GM12801 (cell line): Measurements from ENCODE around the gene SLC22A23.

Experiments
- CTCF ChIP-seq: IDR thresholded peaks from one replicate; pipeline ENCODE4 v1.5.1; 2011; ENCODE audit warnings: control low read depth; ENCODE audit not compliant: insufficient read length; ENCODE audit errors: extremely low read depth

The SLC22A23 gene

DNA sequence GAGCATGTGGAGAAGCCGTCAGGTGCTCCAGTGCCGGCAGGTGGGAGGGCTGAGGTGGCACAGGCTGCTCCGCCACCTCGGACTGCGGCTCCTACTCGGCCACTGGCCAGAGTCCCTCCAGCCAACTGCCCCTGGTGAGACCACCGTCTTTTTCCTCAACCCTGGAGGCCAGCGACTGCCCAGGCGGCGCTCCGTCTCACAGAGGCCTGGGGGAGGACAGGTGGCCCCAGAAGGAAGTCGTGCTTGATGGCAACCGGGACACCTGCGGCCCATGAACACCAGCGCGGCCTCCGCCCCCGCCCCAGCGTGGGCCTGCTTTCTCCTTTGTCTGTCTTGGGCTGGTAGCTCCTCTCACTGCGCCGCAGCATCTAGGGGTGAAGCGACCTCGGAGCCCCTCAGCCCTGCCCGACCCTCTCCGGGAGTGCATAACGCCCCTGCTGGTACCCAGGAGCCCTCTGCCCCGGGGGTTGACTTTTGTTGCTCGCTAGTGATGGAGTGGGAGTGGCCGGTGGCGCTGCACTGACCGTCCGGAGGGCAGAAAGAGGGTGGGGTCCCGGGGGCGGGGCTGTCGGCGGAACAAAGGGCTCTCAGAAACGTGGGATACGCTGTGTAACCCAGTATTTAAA, 228.7 kb downstream of the SLC22A23 start:
- TF ChIP-seq CTCF: no peak

- TF ChIP-seq CTCF: no peak
These were observed 229.3 kb downstream of the SLC22A23 start, which contains the start of gene TUBB2B for GRCh38 chr6:3227363-3228045. TUBB2B (minus strand) TSS chr6:3227653; CDS start chr6:3227543, 110 bp downstream.

- TF ChIP-seq CTCF: no peak
These were observed 230.1 kb downstream of the SLC22A23 start for GRCh38 chr6:3226481-3227362.

- no peak for TF ChIP-seq CTCF
These were observed 230.8 kb downstream of the SLC22A23 start for GRCh38 chr6:3226042-3226441.

DNA sequence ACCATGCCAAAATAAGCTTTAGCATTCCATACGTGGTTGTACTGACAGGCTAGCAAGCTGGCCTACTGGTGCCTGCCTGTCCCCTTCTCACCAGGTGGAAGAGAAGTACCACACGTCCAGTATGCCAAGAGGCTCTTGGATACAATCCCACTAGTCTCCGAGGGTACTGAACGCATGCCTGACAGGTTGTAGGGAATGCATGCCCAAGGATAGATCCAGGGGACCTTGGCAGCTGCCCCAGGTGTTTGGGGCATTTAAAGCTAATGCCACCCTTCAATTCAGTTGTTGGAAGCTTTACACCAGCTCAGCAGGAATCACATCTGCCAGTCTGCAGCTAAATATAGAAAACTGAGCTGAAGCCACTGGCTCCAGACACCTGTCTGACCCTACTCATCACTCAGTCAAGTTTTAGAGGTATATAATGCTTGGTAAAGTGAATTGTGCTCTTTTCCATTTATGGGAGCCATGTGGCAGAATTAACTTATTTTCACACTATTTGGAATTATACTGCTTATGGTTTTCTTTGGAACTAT, 234.3 kb downstream of the SLC22A23 start:
- no peak for TF ChIP-seq CTCF

- TF ChIP-seq CTCF: no peak
These were observed 235.3 kb downstream of the SLC22A23 start for GRCh38 chr6:3221578-3221977.

- no peak for TF ChIP-seq CTCF
These were observed 236.5 kb downstream of the SLC22A23 start for GRCh38 chr6:3220366-3220765.
